GM18867 (cell line): ENCODE results near the gene RNF128.

Experiments used
- ATAC-seq: cut with Tn5 transposase; IDR thresholded peaks from one replicate; pipeline ENCODE4 v1.9.1; 2021; ENCODE audit warnings: mild to moderate bottlenecking, moderate library complexity; ENCODE audit not compliant: unreplicated experiment

The RNF128 gene

GRCh38 chrX:106726485-106727437 lies at the start of gene RNF128:
Gene RNF128, plus strand, starts transcription at chrX:106726701. Its CDS starts 213 bp downstream, at chrX:106726914.
- ATAC-seq, result no peak

- no peak for ATAC-seq
Measured at GRCh38 chrX:106680716-106681115, 45.8 kb upstream of the RNF128 start.

GRCh38 chrX:106684207-106684606 lies 42.3 kb upstream of the RNF128 start:
- no peak for ATAC-seq

- ATAC-seq, result no peak
Measured at GRCh38 chrX:106692425-106693065, 34.0 kb upstream of the RNF128 start.

GRCh38 chrX:106696502-106696901 lies 30.0 kb upstream of the RNF128 start:
- ATAC-seq, result no peak

- no peak for ATAC-seq
Measured at GRCh38 chrX:106698693-106699092, 27.8 kb upstream of the RNF128 start.

- no peak for ATAC-seq
Measured at GRCh38 chrX:106702636-106703035, 23.9 kb upstream of the RNF128 start.

- ATAC-seq, result no peak
Measured at GRCh38 chrX:106706466-106706865, 20.0 kb upstream of the RNF128 start.

- no peak for ATAC-seq
Measured at GRCh38 chrX:106707771-106708454, 18.6 kb upstream of the RNF128 start.

GRCh38 chrX:106710771-106711170 lies 15.7 kb upstream of the RNF128 start:
- ATAC-seq, result no peak

GRCh38 chrX:106711375-106711774 lies 15.1 kb upstream of the RNF128 start:
- no peak for ATAC-seq

- no peak for ATAC-seq
Measured at GRCh38 chrX:106716004-106716403, 10.5 kb upstream of the RNF128 start.

GRCh38 chrX:106716463-106716862 lies 10.0 kb upstream of the RNF128 start:
- no peak for ATAC-seq

- no peak for ATAC-seq
Measured at GRCh38 chrX:106718709-106719108, 7.8 kb upstream of the RNF128 start.

GRCh38 chrX:106725931-106726330 lies 570 bp upstream of the RNF128 start:
- no peak for ATAC-seq

GRCh38 chrX:106728337-106728736 lies 1.8 kb downstream of the RNF128 start:
- no peak for ATAC-seq

GRCh38 chrX:106730401-106730800 lies 3.9 kb downstream of the RNF128 start:
- ATAC-seq, result no peak

- no peak for ATAC-seq
Measured at GRCh38 chrX:106731590-106731989, 5.1 kb downstream of the RNF128 start.

- ATAC-seq, result no peak
Measured at GRCh38 chrX:106734827-106735226, 8.3 kb downstream of the RNF128 start.

GRCh38 chrX:106740193-106740780 lies 13.8 kb downstream of the RNF128 start:
- no peak for ATAC-seq

- ATAC-seq, result no peak
Measured at GRCh38 chrX:106742193-106742592, 15.7 kb downstream of the RNF128 start.
